Endometrial microvascular endothelial cells (primary cell): Measurements from ENCODE around the gene NAGK. TPM values are rescaled to one million over a fixed set of nuclear protein-coding genes. Genes with fewer than 3 reads are reported as not detected.
"Not testable (repeated sequence)": the region's sequence is repeated elsewhere in the genome, so short reads cannot be mapped to it uniquely, and the experiment has no call there.

Experiments used
- in situ Hi-C: cut with HindIII; loops from 2 replicates; pipeline ENCODE4 v1.10.0; 2017; ENCODE audit warnings: low sequenced_read_pairs, low pct_unique_long_range_greater_than_20kb; ENCODE audit errors: inconsistent ontology term
- total RNA-seq: library from RNA; depleted of rRNA; stranded (reverse); fragments of >200 nt; gene quantifications from one replicate; pipeline ENCODE4 v1.2.3, GENCODE V29; 2015; ENCODE audit errors: inconsistent ontology term

Gene NAGK
- total RNA-seq, 1 donor from 2014 or later: 105 TPM

DNA sequence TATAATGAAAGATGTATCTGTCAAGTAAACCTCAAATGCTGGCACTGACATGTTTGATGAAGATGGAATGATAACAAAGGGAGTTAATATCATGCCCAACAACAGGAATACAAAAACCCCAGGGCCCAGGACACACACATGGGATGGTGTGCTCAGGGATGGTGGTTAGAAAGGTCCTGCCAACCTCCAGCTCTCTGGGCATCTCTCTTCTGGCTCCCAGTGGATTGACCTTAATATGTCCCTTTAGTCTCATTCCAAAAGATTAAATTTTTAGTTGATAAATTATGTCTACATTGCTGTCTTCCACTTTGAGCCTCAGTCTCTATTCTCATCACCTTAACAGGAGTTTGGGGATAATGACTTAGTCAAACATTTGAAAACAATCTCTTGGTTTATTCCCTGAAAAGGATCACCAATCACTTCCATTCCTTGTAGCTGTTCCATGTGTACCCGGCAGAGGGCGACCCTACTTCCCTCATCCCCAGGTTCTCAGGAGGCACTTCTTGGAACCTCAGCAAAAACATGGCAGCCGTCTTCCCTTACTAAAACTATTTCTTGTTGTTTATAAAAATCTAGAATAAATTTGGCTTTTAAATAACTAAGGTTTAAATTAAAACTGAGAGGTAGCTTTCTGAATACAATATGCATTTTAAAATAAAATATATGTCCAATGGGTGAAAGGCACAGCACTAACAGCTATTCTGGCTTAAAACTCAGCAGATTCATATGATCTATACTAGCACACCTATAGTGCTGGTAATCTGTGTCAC is 31.9 kb downstream of the NAGK start:
- in situ Hi-C loops: no loop called here

DNA sequence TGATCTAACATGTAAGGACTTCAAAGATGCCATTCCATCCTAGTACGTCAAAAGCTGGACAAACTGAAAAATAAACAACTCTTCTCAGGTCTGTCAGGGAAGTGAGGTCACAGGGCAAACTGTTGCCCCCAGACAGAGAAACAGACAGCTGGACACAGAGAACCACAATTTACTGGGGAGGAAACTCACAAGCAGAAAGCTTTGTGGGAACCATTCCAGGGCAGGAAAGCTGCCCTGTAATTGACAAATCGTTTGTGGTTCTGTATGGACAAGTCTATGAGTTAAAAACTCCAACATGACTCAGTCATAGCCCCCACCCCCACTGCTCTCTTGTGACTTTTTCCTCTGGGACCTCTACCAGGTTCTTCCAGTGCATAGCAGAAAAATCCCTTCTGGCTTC is 33.2 kb downstream of the NAGK start:
- in situ Hi-C loops: no loop called here

DNA sequence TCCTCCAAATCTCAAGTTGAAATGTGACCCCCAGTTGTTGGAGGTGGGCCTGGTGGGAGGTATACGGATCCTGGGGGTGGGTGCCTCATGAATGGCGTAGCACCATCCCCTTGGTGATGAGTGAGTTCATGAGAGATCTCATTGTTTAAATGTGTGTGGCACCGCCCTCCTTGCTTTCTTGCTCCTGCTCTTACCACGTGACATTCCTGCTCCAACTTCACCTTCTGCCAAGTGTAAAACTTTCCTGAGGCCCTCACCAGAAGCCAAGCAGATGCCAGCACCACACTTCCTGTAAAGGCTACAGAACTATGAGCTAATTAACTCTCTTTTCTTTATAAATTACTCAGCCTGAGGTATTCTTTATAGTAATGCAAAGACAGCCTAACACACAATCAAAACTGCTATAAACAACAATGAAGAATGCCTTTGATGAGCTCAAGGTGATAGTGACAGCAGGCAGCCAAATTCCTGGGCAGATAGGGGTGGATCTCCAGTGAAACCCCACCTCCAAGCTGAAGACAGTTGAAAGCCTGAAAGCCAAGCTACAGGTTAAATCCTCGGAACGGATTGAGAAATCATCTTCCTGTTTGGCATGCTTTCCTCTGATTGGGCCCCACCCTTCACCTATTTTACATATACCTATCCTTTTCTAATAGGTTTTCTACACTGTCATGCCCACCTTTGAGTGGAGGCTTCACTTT is 34.7 kb downstream of the NAGK start:
- in situ Hi-C loops: no loop called here

DNA sequence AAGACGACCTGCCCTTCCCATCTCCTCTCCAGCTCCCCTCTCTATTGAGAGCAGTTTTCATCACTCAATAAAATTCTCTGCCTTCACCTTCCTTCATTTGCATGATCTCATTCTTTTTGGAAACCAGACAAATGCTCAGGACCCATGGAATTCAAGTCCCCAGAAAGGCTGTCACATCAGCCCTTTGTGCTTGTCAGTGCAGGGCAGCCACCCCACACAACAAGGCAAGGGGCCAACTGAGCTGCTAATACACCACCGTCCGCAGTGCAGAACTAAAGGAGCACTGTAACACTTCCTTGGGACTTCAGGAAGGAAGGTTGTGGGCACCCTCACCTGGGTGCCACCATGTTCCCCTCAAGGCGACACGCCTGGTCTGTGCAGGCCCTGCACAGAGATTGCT is 35.4 kb downstream of the NAGK start:
- in situ Hi-C loops: no loop called here

DNA sequence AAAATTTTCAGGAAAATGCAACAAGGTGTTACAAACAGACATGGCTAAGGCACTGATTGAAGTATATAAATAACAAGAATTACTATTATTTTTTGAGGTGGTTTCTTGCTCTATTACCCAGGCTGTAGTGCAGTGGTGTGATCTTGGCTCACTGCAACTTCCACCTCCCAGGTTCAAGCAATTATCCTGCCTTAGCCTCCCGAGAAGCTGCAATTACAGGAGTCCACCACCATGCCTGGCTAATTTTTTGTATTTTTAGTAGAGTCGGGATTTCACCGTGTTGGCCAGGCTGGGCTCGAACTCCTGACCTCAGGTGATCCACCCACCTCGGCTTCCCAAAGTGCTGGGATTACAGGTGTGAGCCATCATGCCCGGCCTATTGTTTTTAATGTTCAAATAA is 38.0 kb downstream of the NAGK start:
- in situ Hi-C loops: not testable (repeated sequence)

DNA sequence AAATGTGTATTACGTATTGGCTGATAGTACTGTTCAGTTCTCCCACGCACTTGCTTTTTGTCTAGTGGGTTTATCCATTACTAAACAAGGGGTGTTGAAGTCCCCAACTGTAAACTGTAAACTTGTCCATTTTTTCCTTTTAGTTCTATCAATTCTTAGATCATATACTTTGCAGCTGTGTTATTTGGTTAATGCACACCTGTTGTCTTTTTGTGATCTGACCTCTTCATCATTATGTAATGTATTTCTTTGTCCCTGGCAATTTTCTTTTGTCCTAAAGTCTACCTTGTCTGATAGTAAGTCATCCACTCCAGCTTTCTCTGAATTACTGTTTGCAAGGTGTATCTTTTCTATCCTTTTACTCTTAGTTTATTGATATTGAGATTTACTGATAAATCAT is 39.6 kb downstream of the NAGK start:
- in situ Hi-C loops: no loop called here

DNA sequence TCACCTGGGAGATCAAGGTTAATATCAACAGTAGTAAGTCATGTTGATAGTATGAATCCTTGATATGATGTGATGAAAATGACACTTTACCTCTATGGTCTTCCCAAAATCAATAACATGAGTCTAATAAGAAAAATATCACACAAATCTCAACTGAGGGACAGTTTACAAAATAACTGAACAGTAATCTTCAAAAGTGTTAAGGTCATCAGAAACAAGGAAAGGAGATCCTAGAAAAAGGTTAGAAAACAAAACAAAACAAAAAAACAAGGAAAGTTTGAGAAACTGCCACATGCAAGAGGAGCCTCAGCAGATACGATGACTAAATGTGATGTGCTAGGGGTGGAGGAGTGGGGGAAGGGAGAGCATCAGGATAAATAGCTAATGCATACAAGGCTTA is 45.4 kb downstream of the NAGK start:
- in situ Hi-C loops: no loop called here

DNA sequence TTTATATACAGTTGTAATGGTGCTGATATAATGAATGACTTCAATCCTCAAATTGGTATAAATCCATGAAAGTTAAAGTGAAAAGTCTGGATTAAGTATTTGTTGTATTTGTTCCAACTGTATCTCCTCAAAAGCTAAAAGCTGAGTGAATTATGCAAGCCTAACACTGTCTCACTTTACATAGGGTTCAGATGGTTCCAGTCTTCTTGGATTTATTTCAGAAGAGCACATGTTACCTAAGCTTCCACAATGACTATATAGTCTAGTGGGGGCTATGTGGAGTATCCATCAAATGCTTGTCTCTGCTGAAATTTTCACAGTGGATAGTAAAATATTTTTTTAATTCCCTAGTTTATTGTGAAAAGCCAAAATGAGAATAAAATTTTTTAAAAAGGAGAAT is 48.6 kb downstream of the NAGK start:
- in situ Hi-C loops: no loop called here

DNA sequence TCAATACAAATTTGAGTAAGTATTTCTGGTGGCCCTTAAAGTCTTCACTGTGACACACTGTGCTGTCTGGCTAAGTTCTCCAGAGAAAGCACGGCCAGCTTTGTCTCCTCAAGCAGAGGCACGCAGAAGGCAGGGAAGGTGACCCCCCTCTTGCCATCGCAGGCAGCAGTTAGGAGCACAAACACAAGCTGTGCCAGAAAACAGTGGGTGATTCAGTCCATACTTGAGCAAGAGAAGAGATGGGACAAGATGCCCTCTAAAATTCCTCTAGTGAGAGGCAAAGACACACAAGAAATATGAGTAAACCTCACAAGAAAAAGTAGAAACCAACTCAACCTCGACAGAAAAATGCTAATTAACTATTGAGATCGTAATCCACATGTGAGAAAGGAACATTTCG is 51.7 kb downstream of the NAGK start:
- in situ Hi-C loops: no loop called here

DNA sequence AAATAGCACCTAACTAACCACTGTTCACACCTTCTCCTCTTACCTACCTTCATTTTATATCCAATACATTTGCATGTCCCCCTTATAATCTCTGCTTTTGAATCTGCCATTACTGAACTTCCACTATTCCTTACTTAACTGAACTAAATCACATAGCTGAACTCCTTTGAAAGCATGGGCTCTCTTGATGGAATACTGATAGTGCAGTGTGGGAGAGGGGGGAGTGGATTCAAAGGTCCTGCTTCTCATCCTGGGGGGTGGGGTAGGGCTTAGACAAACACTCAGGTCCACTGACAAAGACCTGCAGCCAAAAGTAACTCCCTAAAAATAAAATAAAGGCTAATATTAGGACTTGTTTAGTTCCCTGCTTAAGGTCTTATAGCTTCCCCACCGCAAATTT is 53.0 kb downstream of the NAGK start:
- in situ Hi-C loops: no loop called here

DNA sequence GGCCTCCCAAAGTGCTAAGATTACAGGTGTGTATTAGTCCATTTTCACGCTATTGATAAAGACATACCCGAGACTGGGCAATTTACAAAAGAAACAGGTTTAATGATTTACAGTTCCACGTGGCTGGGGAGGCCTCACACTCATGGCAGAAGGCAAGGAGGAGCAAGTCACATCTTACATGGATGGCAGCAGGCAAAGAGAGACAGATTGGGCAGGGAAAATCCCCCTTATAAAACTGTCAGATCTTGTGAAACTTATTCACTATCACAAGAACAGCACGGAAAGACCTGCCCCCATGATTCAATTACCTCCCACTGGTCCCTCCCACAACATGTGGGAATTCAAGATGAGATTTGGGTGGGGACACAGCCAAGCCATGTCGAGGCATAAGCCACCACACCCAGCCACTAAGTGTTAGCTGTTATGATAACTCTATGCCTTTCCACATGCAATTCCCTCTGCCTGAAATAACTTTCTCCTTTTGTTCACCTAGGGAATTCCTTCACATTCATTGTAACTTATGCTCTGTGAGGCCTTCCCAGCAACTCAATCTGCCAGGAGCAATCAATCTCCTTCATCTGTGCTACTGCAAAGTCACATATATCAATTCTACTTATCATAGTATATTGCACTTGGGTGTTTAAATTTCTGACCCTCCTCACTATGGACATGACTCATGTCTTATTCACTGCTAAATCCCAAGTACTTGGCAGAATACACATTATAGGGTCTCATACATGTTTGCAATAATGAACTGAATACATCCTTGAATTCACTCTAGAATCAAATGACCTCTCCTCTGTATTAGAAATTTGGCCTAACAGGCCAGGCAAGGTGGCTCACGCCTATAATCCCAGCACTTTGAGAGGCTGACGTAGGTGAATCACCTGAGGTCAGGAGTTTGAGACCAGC is 54.2 kb downstream of the NAGK start:
- in situ Hi-C loops: no loop called here

DNA sequence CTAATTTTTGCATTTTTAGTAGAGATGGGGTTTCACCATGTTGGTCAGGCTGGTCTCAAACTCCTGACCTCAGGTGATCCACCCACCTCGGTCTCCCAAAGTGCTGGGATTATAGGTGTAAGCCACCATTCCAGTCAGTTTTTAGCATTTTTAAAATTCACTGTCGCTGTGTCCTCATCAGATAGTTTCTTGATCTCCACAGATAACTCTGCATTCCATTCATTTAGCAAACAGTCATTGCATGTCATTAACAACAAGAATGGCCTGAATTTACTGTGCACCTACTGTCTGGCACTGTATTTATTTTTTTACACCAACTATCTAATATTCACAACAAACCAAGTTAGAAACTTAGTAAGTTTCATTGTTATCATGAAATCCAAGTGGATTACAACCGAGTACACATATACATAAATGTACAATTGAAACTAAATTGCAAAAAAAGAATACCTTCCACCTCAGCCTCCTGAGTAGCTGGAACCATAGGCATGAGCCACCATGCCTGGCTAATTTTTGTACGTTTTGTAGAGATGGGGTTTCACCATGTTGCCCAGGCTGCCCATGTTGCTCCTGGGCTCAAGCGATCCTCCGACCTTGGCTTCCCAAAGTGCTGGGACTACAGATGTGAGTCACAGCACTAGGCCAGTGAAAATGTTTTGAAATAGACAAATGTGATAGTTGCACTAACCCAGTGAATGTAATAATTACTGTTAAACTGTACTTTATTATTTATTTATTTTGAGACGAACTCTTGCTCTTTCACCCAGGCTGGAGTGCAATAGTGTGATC is 57.3 kb downstream of the NAGK start:
- in situ Hi-C loops: no loop called here

DNA sequence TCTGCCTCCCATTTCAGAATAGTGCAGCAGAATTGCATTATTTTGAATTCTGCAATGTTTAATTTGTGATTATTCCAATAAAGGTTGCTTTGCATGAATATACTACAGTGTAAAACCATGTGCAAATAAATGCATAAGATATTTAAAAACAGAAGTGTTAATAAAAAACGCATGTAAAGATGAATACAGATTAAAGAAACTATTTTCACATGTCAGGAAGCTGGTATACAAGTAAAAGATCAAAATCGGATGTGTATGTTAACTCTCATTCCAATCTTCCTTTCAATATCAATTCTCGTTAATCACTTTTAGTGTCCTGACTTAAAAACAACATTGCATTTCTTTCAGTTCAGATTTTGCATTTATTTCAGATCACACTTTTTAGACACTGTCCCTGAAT is 58.5 kb downstream of the NAGK start:
- in situ Hi-C loops: no loop called here

Other genes with a start within 250 kb of the NAGK start
- not detected for gene CLEC4F, start 248.0 kb upstream of the NAGK start, total RNA-seq
- gene CD207, start 232.8 kb upstream of the NAGK start, total RNA-seq: not detected
- 6.4 TPM for gene VAX2, start 168.1 kb upstream of the NAGK start, total RNA-seq
- not detected for gene ATP6V1B1, start 132.7 kb upstream of the NAGK start, total RNA-seq
- not detected for gene ANKRD53, start 90.0 kb upstream of the NAGK start, total RNA-seq
- 88.5 TPM for gene TEX261, start 73.8 kb upstream of the NAGK start, total RNA-seq
- gene MCEE, start 61.6 kb downstream of the NAGK start, total RNA-seq: 4.7 TPM
- gene MPHOSPH10, start 62.0 kb downstream of the NAGK start, total RNA-seq: 10.8 TPM
- 1.1 TPM for gene PAIP2B, start 158.5 kb downstream of the NAGK start, total RNA-seq